HCT116 (cell line): Measurements from ENCODE around the gene ARHGAP45. TPM values are rescaled to one million over a fixed set of nuclear protein-coding genes. Genes with fewer than 3 reads are reported as not detected.

Experiments
- ATAC-seq: fragments of 200-7000 bp; cut with Tn5 transposase; 2 replicates; pipeline ENCODE4 v1.9.1; 2020; ENCODE audit warnings: mild to moderate bottlenecking, moderate library complexity
- BruUV-seq: library from RNA; stranded (reverse); fragments of 400-500 nt; replicated peaks from 2 replicates; lab custom pipeline; 2021; lab: Mats Ljungman, UMichigan
- CTCF ChIA-PET: fragments of 300-600 bp; sonication (Branson Sonifier 250); formaldehyde crosslinking; loops from one replicate; lab custom pipeline; 2021; ENCODE audit warnings: antibody characterized with exemption; lab: Charles Lee
- POLR2A ChIA-PET: fragments of 300-600, 350-600 bp; sonication (Branson Sonifier 250); formaldehyde crosslinking; loops from one replicate; lab custom pipeline; 2021; ENCODE audit warnings: antibody characterized with exemption; lab: Charles Lee
- RAD21 ChIA-PET, 2 experiments: fragments of 300-600 bp; sonication (Branson Sonifier 250); formaldehyde crosslinking; loops; one replicate each; lab custom pipeline; 2023; ENCODE audit warnings: low total read pairs in 2 of 2; ENCODE audit not compliant: uncharacterized antibody in 2 of 2, unreplicated experiment in 2 of 2, low non-redundant PET in 1 of 2; lab: Charles Lee
- DNase-seq: peaks from one replicate; pipeline ENCODE4 v3.0.0-alpha.2; 2010; ENCODE audit warnings: low read depth, low spot score
- H2AFZ ChIP-seq: fragments of 200-600 bp; shearing (Covaris generic), sonication (generic); 2 replicates; pipeline ENCODE4 v1.6.1; 2017; ENCODE audit warnings: low read depth, mixed run types, mixed read lengths, antibody characterized with exemption, low read length; ENCODE audit not compliant: poor library complexity, severe bottlenecking
- H3K27ac ChIP-seq: 2 replicates; pipeline ENCODE4 v1.5.1; 2012; ENCODE audit warnings: low read depth, low read length
- H3K27me3 ChIP-seq: fragments of 200-600 bp; sonication (generic); 2 replicates; pipeline ENCODE4 v1.6.1; 2016; ENCODE audit warnings: mixed run types, low read length, mixed read lengths; ENCODE audit not compliant: insufficient read depth
- H3K36me3 ChIP-seq, 2 experiments: fragments of 200-500 bp in 1 of 2; fragments of 200-600 bp in 1 of 2; sonication (Bioruptor generic) in 1 of 2; sonication (generic) in 1 of 2; 2 replicates each; pipeline versions ENCODE4 v1.5.1 to v1.6.1; 2014 to 2016; ENCODE audit warnings: low read length in 2 of 2, inconsistent platforms in 1 of 2, mixed read lengths in 1 of 2, mixed run types in 1 of 2; ENCODE audit not compliant: insufficient read depth in 2 of 2, control insufficient read depth in 1 of 2
- H3K4me1 ChIP-seq, 2 experiments: fragments of 200-600 bp in 1 of 2; sonication (generic) in 1 of 2; 2 replicates each; pipeline versions ENCODE4 v1.5.1 to v1.6.1; 2012 to 2017; ENCODE audit warnings: low read length in 2 of 2, inconsistent platforms in 1 of 2, mild to moderate bottlenecking in 1 of 2, mixed read lengths in 1 of 2, mixed run types in 1 of 2, moderate library complexity in 1 of 2; ENCODE audit not compliant: insufficient read depth in 2 of 2, control insufficient read depth in 1 of 2
- H3K4me2 ChIP-seq: fragments of 200-600 bp; sonication (generic); 2 replicates; pipeline ENCODE4 v1.6.1; 2017; ENCODE audit warnings: mixed run types, low read length, mixed read lengths
- H3K4me3 ChIP-seq, 2 experiments: fragments of 200-600 bp in 1 of 2; sonication (generic) in 1 of 2; replicated peaks in 1 of 2; 2 replicates each; pipeline ENCODE4 v1.5.1; 2011 to 2016; ENCODE audit warnings: low read length in 2 of 2, control low read depth in 1 of 2, low read depth in 1 of 2, mild to moderate bottlenecking in 1 of 2, mixed read lengths in 1 of 2, mixed run types in 1 of 2
- H3K79me2 ChIP-seq: fragments of 200-600 bp; sonication (generic); 2 replicates; pipeline ENCODE4 v1.6.1; 2017; ENCODE audit warnings: mild to moderate bottlenecking, mixed run types, low read length, moderate library complexity, mixed read lengths; ENCODE audit not compliant: insufficient read depth
- H3K9ac ChIP-seq: fragments of 200-600 bp; sonication (generic); 2 replicates; pipeline ENCODE4 v1.6.1; 2016; ENCODE audit warnings: low read length, mixed read lengths
- H3K9me2 ChIP-seq: fragments of 200-600 bp; sonication (generic), shearing (Covaris generic); 2 replicates; pipeline ENCODE4 v1.6.1; 2017; ENCODE audit warnings: mixed run types, mild to moderate bottlenecking, moderate library complexity; ENCODE audit not compliant: insufficient read depth
- H3K9me3 ChIP-seq, 2 experiments: fragments of 200-500 bp in 1 of 2; fragments of 200-600 bp in 1 of 2; sonication (Bioruptor generic) in 1 of 2; sonication (generic) in 1 of 2; 2 replicates each; pipeline ENCODE4 v1.6.1; 2014 to 2017; ENCODE audit warnings: low read length in 2 of 2, mixed read lengths in 2 of 2, inconsistent platforms in 1 of 2, low read depth in 1 of 2, mild to moderate bottlenecking in 1 of 2, mixed run types in 1 of 2, moderate library complexity in 1 of 2; ENCODE audit not compliant: control insufficient read depth in 1 of 2, insufficient read depth in 1 of 2
- H4K20me1 ChIP-seq: fragments of 200-600 bp; sonication (generic), shearing (Covaris generic); 2 replicates; pipeline ENCODE4 v1.6.1; 2017; ENCODE audit warnings: mixed run types, mild to moderate bottlenecking, moderate library complexity; ENCODE audit not compliant: insufficient read depth
- EZH2phosphoT487 ChIP-seq: fragments of 200-600 bp; IDR thresholded peaks from 2 replicates; pipeline ENCODE4 v1.6.1; 2018; ENCODE audit warnings: antibody characterized with exemption, borderline replicate concordance
- FOSL1 ChIP-seq: IDR thresholded peaks from 2 replicates; pipeline ENCODE4 v1.6.1; 2012; ENCODE audit warnings: low read depth
- YY1 ChIP-seq: IDR thresholded peaks from 2 replicates; pipeline ENCODE4 v1.6.1; 2011; ENCODE audit warnings: low read length, low read depth, moderate library complexity, mild to moderate bottlenecking; ENCODE audit not compliant: insufficient replicate concordance; ENCODE audit errors: extremely low read depth
- ZBTB33 ChIP-seq: IDR thresholded peaks from 2 replicates; pipeline ENCODE4 v1.6.1; 2011; ENCODE audit warnings: mild to moderate bottlenecking, low read length, moderate library complexity; ENCODE audit not compliant: insufficient replicate concordance; ENCODE audit errors: extremely low read depth
- intact Hi-C: fragments of 100-400 bp; cut with micrococcal nuclease; formaldehyde crosslinking; loops from 2 replicates; pipeline ENCODE4 v1.10.0; 2022
- total RNA-seq: library from RNA; stranded (reverse); gene quantifications from one replicate; pipeline ENCODE4 v1.2.1, GENCODE V29; 2021; ENCODE audit not compliant: unreplicated experiment

The ARHGAP45 gene
- total RNA-seq, 1 experiment from 2014 or later, result 30.4 TPM

GRCh38 chr19:1073063-1073955 is 6.3 kb downstream of the ARHGAP45 start:
- intact Hi-C loops, result no loop called here
- Histone ChIP-seq H3K79me2 (peaks cover 6% of the 10 kb centered on the region; the same call in 1 of the 2 replicates), H3K4me3 (no peak overlapping the region), H4K20me1 (no peaks in the 10 kb centered on the region), H3K36me3 (peaks cover 0 to 10% of the 10 kb centered on the region in 2 experiments; a peak in 1 of 4 replicates), H3K9me3 (no peaks in the 10 kb centered on the region), H3K4me2 (no peak overlapping the region), H3K27me3 (no peaks in the 10 kb centered on the region), H3K4me1 (peaks cover 7 to 29% of the 10 kb centered on the region in 2 experiments), H3K9ac (no peak overlapping the region), H3K9me2 (no peaks in the 10 kb centered on the region), H2AFZ (no peak overlapping the region), H3K27ac (no peak overlapping the region; the same call in 1 of the 2 replicates)
- ChIA-PET CTCF (no interaction called here), POLR2A (no interaction called here), RAD21 (no interaction called here)
- no peak for DNase-seq
- TF ChIP-seq EZH2phosphoT487 (no peak), FOSL1 (no peak), YY1 (no peak), ZBTB33 (no peak)
- ATAC-seq, result no peak
- no TSS peak for BruUV-seq
